ENCODE measurements around the gene HMMR. TPM values are rescaled to one million over a fixed set of nuclear protein-coding genes. Genes with fewer than 3 reads are reported as not detected.

The HMMR gene
- total and polyA plus RNA-seq, 2 experiments from 2014 or later, result 77.9 to 163 TPM

DNA sequence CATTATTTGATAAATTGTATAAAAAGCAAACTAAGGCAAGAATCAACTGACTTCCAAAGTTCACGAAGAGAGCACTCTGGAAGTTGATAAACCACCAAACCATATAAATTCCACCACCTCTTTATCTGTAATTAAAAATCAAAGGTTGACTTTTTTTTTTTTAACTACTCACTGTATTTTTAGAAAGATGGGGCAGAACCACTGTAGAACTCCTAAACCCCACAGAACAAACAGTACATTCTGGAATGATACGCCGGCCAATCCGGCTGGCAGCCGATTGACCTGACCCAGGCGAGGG, 23.5 kb upstream of the HMMR start:
- no peaks in the 10 kb centered on the region; the same call in 2 of the 3 replicates for H3K9me3 Mint-ChIP-seq
- Histone ChIP-seq H3K4me2 (peak overlapping the region; percentile 72), H2AFZ (no peak overlapping the region), H3K79me2 (replicated peaks; ENCODE audit: insufficient read depth) (peaks cover 41% of the 10 kb centered on the region), H3K36me3 (ENCODE audit: insufficient read depth) (peaks cover 31% of the 10 kb centered on the region), H3F3A (replicated peaks; ENCODE audit: low read depth) (no peaks in the 10 kb centered on the region), H3K27ac (ENCODE audit: low read depth) (peak overlapping the region; percentile 32; the same call in 1 of the 2 replicates), H3K4me1 (ENCODE audit: insufficient read depth) (peaks cover 18% of the 10 kb centered on the region), H3K9me2 (ENCODE audit: insufficient read depth) (no peaks in the 10 kb centered on the region), H3K4me3 (peak overlapping the region; percentile 48), H3K27me3 (ENCODE audit: insufficient read depth) (no peaks in the 10 kb centered on the region), H4K20me1 (replicated peaks; ENCODE audit: insufficient read depth) (peaks cover 29% of the 10 kb centered on the region)
- peak overlapping the region; percentile 50 for H3K27ac Mint-ChIP-seq
- peaks cover 5% of the 10 kb centered on the region for H3K27me3 Mint-ChIP-seq (ENCODE audit: insufficient read depth, low read depth, poor library complexity)
- H3K4me3 Mint-ChIP-seq, result peak overlapping the region; percentile 98
- peaks cover 40% of the 10 kb centered on the region for H3K36me3 Mint-ChIP-seq (ENCODE audit: low read depth)
- ATAC-seq, result no peak
- no peak for DNase-seq (ENCODE audit: low spot score)
- H3K4me1 Mint-ChIP-seq, result peaks cover 30% of the 10 kb centered on the region; the same call in 2 of the 3 replicates
- TF ChIP-seq, protein P1, sequence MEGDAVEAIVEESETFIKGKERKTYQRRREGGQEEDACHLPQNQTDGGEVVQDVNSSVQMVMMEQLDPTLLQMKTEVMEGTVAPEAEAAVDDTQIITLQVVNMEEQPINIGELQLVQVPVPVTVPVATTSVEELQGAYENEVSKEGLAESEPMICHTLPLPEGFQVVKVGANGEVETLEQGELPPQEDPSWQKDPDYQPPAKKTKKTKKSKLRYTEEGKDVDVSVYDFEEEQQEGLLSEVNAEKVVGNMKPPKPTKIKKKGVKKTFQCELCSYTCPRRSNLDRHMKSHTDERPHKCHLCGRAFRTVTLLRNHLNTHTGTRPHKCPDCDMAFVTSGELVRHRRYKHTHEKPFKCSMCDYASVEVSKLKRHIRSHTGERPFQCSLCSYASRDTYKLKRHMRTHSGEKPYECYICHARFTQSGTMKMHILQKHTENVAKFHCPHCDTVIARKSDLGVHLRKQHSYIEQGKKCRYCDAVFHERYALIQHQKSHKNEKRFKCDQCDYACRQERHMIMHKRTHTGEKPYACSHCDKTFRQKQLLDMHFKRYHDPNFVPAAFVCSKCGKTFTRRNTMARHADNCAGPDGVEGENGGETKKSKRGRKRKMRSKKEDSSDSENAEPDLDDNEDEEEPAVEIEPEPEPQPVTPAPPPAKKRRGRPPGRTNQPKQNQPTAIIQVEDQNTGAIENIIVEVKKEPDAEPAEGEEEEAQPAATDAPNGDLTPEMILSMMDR (conservative IDR thresholded peaks at IDR 0.05; ENCODE audit: low read depth in 2 of 2), result no peak
- TF ChIP-seq POLR2AphosphoS5 (IDR thresholded peaks at IDR 0.05; ENCODE audit: low read depth), result peak; percentile 75; the same call in 1 of the 2 replicates

DNA sequence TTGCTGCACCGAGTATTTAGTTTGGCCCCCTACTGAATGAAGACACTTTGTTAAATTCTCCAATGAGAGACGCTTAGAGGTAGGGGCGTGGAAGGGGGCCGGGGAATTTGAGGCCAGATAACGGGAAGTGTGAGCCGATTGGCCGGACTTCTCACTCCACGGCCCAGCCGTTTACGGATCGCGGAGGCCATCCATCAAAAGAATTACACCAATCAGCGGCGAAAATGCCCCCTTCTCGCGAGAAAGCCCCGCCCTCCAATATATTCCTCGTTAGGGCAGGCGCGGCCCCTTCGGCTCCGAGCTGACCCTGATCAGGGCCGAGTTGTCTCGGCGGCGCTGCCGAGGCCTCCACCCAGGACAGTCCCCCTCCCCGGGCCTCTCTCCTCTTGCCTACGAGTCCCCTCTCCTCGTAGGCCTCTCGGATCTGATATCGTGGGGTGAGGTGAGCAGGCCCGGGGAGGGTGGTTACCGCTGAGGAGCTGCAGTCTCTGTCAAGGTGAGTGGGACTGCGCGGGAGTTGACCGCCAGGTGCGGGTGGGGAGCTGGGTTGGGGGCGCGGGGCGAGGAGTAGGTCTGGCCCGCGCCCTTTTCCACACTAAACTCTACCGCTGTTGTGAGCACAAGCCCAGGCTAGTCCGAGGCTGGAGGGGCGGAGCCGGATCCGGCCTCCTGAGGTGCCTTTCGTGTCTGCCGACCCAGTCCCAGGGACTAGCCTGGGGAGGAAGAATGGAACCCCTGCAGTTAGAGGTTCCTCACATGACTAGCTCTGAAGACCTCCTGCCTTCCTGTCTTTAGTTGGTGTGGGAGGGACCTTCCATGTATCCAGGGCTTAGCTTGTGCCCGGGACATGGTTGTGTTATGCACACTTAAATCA, 22.9 kb upstream of the HMMR start, which contains the start of gene CCNG1:
Gene CCNG1 (plus strand): TSS at position 287 of the 874 bp plus-strand sequence. CDS start 1,662 bp downstream, outside the sequence.
- H3K27ac ChIP-seq (ENCODE audit: low read depth), result peak within 1 kb of the TSS; percentile 91
- peak within 1 kb of the TSS; percentile 96 for H3K4me2 ChIP-seq
- no peaks in the 10 kb centered on the region; the same call in 2 of the 3 replicates for H3K9me3 Mint-ChIP-seq
- H3K9me2 ChIP-seq (ENCODE audit: insufficient read depth), result no peaks in the 10 kb centered on the region
- peak within 1 kb of the TSS; percentile 91 for H3K4me3 ChIP-seq
- peaks cover 37% of the 10 kb centered on the region for H3K36me3 ChIP-seq (ENCODE audit: insufficient read depth)
- peak within 1 kb of the TSS; percentile 98 for H3K4me3 Mint-ChIP-seq
- peak within 1 kb of the TSS; percentile 96 for H3K27ac Mint-ChIP-seq
- no peak within 1 kb of the TSS for H2AFZ ChIP-seq
- TF ChIP-seq, protein P2, sequence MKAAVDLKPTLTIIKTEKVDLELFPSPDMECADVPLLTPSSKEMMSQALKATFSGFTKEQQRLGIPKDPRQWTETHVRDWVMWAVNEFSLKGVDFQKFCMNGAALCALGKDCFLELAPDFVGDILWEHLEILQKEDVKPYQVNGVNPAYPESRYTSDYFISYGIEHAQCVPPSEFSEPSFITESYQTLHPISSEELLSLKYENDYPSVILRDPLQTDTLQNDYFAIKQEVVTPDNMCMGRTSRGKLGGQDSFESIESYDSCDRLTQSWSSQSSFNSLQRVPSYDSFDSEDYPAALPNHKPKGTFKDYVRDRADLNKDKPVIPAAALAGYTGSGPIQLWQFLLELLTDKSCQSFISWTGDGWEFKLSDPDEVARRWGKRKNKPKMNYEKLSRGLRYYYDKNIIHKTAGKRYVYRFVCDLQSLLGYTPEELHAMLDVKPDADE (IDR thresholded peaks at IDR 0.05), result no peak
- TF ChIP-seq EZH2 (IDR thresholded peaks at IDR 0.05; ENCODE audit: low read depth, unreplicated experiment) (no peak), POLR2AphosphoS5 (IDR thresholded peaks at IDR 0.05; ENCODE audit: low read depth) (peak; percentile 99), JUNB (IDR thresholded peaks at IDR 0.05; ENCODE audit: unreplicated experiment) (no peak), CREB1 (CRISPR knock-in tag; IDR thresholded peaks at IDR 0.05; ENCODE audit: low read depth) (peak; percentile 47; the same call in 1 of the 2 replicates)
- peaks cover 30% of the 10 kb centered on the region; the same call in 2 of the 3 replicates for H3K4me1 Mint-ChIP-seq
- H4K20me1 ChIP-seq (replicated peaks; ENCODE audit: insufficient read depth), result peaks cover 33% of the 10 kb centered on the region
- DNase-seq (ENCODE audit: low spot score) (peak; percentile 99), ATAC-seq (peak; percentile 91)
- H3K27me3 Mint-ChIP-seq (ENCODE audit: insufficient read depth, low read depth, poor library complexity), result peaks cover 3% of the 10 kb centered on the region
- H3K79me2 ChIP-seq (replicated peaks; ENCODE audit: insufficient read depth), result peaks cover 47% of the 10 kb centered on the region
- H3K36me3 Mint-ChIP-seq (ENCODE audit: low read depth), result peaks cover 46% of the 10 kb centered on the region
- no peaks in the 10 kb centered on the region for H3F3A ChIP-seq (replicated peaks; ENCODE audit: low read depth)
- H3K4me1 ChIP-seq (ENCODE audit: insufficient read depth), result peaks cover 18% of the 10 kb centered on the region
- no peaks in the 10 kb centered on the region for H3K27me3 ChIP-seq (ENCODE audit: insufficient read depth)

All from GM23338 (cell line).